Activated CD8-positive, alpha-beta memory T cell treated with anti-CD3 and anti-CD28 coated beads, Interleukin-2, amount 50 U/mL, for 24 hours (primary cell): ENCODE data around the gene DNAJC18.
"Not testable (repeated sequence)": the region's sequence is repeated elsewhere in the genome, so short reads cannot be mapped to it uniquely, and the experiment has no call there.

Source experiments
- DNase-seq: peaks from one replicate; pipeline ENCODE4 v3.0.0-alpha.2; 2020; ENCODE audit errors: extremely low read depth

DNAJC18 gene

DNA sequence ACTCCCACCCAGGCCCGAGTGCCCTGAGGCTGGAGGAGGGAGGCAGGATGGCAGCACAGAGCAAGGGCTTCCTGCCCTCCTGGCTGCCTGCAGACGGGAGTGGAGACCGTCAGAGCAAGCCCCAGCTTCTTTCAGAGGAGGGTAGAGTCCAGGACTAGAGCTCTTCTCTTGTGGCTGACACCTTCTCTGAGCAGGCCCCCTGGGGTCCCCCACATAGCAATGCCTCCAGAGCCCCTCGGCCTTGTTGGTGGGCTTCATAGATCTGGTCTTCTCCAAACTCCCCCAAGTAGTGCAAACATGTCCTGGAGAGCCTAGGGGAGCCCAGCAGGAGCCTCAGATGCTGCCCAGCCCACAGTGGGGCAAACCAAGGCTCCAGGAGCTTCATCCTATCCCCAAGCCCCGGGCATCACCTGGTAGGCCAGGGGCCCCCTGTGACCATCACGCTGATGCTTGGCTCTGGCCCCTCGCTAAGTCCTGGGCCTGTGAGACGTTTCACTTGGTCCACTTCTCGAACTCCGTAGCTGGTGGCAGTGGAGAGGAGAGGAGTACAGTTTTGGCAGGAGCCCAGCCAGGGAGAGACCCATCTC lies 51.6 kb downstream of the DNAJC18 start:
- no peak for DNase-seq

DNA sequence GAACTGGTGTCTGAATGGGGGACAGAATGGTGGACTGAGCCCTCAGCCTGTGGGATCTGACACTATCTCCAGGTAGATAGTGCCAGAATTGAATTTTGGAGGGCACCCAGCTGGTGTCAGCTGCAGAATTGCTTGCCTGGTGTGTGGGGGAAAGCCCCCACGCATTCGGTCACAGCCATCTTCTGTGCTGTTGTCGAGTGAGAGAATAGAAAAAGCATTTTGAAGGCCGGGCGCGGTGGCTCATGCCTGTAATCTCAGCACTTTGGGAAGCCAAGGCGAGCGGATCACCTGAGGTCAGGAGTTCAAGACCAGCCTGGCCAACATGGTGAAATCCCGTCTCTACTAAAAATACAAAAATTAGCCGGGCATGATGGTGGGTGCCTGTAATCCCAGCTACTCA lies 52.4 kb downstream of the DNAJC18 start:
- not testable (repeated sequence) for DNase-seq

DNA sequence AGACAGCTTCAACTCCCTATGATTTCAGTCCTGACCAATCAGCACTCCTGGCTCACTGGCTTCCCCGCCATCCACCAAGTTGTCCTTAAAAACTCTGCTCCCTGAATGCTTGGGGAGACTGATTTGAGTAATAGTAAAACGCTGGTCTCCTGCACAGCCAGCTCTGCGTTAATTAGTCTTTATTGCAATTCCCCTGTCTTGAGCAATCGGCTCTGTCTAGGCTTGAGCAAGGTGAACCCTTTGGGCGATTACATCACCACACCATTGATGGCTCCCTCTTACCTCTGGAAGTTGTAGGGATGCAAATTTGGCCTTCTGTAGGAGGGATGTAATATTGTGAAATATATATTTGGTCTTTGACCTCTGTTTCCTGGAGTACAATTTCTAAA lies 53.3 kb downstream of the DNAJC18 start:
- no peak for DNase-seq

DNA sequence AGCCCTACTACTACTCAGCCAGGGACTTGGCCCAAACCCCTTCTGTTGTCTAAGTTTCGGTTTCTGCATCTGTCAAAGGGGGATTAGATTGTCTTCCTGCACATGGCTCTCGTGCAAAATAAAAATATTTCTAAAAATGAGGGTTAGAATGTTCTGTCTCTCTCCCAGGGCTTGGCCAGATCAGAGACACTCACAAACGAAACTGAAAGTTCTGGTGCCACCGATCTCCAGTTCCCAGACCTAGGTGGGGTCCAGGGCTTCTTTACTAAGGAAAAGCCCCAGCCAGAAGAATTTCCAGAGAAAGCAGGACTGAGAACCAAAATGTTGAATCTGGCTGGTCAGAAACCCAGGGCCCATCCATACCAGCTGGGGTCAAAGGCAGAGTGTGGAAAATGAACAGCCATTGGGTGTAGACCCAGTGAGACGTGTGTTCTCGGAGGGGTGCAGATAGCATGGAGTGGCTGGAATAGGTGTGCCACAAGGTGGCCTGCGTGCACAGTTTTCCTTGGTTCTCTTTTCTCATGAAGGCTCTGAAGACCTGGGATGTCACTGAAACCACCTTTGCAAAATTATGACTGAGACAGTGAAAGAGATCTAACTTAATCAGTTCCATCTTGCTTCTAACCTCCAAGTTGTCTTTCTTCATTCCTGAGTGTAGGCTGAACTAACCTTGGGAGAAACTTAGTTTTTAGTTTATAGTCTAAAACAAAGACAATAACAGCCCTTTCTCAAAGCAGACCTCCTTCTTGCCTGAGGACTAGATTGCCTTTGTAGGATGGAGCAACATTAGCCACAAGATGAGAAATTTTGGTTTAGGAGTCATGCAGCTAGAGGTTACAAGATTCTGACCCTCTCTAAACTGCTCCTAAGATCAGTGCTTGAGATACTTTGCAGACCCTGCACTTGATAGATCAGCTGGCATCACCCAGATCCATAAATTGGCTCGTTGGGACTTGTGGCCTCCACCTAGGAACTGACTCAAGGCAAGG lies 54.0 kb downstream of the DNAJC18 start:
- no peak for DNase-seq

DNA sequence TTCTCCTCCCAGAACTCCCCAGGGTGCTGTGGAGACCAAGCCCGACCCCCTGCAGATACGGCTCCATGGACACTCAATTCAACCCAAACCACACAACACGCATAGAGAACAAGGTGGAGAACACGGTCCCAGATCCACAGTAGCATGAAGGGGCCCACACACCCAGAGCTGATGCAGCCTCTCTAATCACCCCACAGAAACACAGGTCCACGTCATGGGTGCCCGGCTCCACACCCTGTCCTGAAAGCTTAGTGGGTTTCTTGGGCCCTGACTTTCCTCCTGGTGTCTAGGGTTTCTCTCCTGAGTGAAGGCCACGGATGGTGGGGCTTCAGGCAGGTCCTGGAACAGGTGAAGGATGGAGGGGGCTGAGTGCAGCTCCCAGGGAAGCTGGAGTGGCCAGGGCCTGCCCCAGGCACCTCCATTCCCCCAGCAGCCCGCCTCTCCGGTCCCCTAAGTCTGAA lies 54.7 kb downstream of the DNAJC18 start:
- DNase-seq = no peak

DNA sequence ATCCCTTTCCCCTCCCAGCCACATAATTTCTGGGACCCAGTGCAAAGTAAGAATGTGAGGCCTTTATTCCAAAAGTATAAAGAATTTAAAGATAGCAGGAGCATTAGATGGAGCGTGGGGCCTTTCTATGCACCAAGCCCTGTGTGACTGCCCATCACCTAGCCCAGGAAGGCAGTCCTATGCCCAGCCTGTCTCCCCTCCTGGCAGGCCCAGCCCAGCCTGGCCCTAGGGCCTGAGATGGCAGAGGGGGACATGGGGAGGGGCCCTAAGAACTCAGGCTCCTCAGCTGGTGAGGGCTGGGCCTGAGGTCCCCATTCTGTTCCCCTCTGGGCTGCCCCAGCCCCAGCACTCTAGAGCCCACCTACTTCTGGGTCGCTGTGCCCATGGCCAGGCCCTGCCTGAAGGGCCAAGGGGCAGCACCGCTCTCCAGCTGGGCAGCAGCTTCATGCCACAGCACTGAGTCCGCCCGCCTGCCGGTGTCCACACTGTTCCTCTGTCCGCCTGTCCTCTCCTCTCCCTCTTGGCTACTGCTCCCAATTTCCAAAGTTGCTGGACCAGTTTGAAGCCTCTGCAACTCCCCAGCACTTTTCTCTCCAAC lies 55.2 kb downstream of the DNAJC18 start:
- DNase-seq = no peak

DNA sequence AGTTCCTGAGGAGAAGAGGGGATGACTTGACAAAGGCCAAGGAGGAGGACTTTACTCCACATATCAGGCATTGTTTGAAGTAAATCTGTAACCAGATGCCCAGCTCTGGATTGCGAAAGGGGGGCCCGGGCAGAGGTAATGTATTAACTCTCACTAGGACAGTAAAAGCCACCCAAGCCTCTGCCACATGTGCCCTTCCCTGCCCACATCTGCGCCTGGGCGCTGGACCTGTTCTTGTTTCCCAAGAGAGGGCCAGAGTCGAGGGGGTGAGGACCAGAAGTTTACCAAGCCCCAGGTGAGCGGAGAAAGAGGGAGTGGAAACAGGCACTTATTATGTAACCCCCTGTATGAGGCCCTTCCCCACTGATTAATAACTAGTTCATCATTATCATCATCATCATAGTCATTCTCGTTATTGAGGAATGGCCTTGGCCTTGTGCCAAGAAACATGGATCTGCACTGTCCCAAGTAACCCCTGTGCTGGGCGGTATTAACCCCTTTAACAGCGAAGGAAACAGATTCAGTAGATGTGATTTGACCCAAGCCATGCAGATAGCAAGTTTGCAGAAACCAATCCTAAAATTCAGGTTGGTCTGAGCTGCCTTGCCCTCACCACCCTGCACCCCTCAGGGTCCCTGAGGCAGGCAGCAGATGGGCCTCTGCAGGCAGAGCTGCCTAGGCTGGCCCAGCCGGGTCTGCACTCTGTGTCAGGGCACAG lies 55.9 kb downstream of the DNAJC18 start, which contains the start of gene SLC23A1:
TSS of gene SLC23A1 (minus strand) at position 23 of the 718 bp plus-strand sequence. CDS start 44 bp downstream, outside the sequence.
- no peak for DNase-seq

DNA sequence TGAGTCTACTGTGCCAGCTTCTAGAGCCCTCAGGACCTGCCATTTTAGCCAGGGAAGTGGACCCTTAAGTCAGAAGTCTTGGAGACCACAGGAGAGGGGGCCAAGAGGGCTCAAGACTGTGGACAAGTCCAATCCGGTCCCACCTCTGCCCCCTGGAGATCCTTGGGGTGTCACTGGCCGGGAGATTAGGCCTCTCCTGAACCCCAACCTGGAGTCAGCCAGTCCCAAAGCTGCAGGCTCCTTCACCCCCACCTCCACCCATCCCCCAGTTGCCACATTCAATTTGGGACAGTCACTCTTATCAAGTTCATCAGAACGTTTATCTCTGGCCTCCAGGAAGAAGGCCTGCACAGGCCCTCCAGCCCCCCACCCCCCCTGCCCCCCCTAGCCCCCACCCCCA lies 56.5 kb downstream of the DNAJC18 start:
- no peak for DNase-seq

DNA sequence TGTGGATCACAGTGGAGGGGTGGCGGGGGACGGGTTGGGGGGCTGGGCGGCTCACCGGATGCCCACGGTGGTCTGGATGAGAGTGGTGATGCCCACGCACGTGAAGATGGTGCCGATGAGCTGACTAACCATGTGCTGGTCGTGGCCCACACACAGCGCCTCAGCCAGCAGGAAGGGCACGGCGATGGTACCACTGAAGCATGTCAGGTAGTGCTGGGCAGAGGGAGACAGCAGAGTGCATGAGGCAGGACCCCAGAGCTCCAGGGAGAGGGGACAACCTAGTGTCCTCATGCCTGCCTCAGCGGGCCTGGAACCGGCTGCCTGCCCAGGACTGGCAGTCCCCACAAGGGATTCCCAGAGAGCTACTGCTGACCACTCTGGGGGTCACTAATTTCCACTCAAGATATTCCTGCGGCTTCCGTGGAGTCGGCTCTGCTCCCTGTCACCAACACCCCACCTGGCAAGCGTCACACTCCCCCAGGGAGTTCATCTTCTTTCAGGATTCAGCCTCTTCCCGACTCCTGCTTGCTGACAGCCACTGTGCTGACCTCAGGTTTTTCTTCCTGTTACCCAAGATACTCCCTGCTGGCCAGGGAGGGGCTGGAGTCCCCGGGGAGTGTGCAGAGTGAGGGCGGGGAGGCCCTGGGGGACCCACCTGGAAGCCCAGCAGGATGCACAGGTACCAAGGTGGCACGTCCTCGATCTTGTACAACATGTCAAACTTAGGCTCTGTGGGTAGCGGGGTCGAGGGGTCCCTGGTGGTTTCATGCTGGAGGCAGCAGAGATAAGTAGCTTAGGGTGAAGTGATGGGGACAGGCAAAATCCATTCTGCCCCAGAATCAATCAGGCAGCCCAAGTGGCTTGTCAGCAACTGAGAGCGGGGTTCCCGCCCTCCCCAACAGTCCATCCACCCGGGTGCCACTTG lies 57.2 kb downstream of the DNAJC18 start:
- DNase-seq = no peak

DNA sequence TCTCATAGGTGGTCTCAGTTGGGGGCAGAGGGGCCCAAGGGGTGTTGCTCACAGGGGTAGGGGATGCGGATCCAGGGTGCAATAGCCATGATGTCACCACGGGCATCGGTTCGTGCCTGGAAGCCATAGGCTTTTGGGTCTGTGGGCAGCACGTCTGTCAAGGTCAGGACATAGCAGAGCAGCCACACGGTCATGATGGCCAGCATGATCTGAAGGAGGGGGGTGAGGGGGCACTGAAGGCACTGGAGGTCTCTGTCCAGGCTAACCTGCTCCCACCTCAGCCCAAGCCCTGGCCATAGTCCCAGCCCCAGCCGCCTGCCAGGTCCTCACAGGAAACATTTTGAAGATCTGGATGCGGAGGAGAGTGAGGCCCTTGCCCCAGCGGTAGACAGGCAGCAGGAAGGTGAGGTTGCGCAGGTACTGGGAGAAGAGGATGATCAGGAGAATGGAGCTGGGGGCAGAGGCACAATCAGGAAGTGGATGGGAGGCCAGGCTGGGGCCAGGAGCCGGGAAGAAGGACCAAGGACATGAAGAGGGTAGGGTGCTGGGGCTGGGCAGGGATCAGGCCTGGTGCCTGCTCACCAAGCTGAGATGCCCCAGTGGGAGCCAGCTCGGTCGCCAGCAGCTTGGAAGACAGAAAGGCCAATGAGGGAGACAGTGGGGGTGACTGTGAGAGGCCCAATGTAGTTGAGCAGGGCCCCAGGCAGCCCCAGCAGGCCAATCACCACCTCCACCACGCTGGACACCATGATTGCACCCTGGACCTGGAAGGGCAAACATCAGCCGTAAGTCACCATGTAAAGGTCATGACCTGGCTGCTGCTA lies 59.5 kb downstream of the DNAJC18 start:
- DNase-seq = no peak

DNA sequence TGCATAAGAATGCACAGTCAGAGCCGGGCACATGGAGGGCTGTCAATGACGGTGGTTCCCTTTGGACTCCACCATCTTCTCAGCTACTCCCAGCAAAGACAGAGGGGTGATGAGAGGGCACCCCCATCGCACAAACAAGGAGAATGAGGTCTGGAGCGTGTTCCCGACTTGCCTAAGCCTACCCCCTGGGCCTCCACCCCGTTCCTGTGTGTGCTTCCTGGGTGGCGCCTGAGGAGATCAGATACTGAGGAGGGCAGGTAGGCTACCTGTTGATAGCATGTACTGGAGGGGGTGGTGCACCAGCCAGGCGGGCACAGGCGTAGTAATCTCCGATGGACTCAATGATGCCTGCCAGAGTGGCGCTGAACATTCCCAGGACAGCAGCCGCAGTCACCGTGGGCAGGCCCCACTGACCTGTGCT lies 60.4 kb downstream of the DNAJC18 start:
- DNase-seq = no peak

DNA sequence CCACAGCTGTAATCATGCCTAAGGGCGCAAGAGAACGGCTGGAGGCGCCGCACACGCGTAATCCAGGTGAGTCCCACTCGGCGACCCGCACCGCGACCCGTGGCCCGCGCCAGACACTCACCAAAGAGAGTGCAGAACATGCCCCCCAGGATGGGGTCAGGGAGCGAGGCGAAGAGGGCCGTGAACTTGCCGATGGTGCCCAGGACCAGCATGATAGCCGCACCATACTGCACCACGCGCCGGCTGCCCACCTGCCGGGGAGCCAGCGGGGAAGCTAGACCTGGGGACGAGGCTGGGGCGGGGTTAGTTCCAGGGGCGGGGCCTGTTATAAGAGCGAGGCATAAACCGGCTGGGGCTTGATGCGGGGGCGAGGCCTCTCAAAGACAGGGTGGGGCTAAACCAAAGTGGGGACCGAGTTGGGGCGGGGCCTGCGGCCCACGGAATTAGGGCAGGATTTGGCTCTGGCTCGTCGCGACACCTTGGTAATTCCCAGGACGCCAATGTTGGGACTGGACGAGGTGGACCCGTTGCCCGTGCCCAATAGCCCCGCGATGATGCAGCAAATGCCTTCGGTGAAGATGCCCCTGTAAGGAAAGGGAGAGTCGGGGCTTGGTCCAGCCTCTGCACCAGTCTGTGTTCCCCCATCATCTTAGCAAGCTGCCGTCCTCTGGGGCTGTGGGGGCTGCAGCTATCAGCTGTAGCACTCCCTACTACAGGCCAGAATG lies 61.1 kb downstream of the DNAJC18 start:
- no peak for DNase-seq

DNA sequence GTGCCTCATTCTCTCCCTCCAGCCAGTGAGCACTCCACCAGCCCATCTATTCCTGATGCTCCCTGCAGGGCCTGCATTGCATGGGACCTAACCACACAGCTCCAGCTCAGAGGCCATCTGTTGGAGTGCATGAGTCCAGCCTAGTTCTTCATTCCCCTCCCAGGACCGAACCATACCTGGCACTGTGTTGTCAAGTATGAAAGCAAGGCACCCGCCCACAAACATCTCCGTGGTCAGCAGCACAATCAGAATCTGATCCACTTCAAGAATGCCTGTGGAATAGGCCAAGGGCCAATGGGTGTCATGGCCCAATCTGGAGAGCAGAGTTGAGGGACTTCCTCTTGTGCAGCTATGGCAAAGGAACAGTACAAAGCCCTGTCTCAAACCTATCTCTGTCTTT lies 62.1 kb downstream of the DNAJC18 start:
- DNase-seq = no peak

DNA sequence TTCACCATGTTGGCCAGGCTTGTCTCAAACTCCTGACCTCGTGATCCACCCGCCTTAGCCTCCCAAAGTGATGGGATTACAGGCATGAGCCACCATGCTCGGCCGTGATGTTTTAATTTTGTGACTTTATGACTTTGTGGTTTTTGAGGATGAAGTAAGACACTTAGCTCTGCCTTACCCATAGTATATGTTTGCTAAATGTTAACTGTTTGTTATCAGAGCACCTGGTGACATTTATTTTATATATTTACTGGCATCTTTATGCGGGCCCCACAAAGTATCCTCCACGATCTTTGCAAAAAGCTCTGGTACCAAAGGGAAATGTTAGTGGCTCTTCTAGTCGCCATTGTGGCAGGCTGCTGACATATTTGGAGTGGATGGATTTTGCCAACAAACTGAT lies 63.0 kb downstream of the DNAJC18 start:
- no peak for DNase-seq

DNA sequence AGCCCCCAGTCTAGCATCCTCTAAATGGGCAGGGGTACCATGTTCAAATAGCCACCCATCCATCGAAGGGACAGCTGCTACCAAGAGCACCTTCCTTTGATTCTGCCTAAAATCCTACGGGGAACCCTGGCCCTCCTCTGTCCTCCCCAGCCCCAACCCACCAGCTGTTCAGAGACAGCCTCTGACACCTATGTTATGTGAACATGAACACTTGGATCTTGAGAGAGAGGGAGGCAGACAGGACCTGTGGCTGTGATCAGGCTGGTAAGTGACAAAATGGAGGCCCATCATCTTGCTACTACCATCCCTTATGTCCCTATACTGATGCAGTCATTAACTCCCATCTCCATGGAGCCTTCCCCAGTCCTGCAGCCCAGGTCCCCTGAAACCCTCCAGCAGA lies 64.4 kb downstream of the DNAJC18 start:
- DNase-seq = no peak

DNA sequence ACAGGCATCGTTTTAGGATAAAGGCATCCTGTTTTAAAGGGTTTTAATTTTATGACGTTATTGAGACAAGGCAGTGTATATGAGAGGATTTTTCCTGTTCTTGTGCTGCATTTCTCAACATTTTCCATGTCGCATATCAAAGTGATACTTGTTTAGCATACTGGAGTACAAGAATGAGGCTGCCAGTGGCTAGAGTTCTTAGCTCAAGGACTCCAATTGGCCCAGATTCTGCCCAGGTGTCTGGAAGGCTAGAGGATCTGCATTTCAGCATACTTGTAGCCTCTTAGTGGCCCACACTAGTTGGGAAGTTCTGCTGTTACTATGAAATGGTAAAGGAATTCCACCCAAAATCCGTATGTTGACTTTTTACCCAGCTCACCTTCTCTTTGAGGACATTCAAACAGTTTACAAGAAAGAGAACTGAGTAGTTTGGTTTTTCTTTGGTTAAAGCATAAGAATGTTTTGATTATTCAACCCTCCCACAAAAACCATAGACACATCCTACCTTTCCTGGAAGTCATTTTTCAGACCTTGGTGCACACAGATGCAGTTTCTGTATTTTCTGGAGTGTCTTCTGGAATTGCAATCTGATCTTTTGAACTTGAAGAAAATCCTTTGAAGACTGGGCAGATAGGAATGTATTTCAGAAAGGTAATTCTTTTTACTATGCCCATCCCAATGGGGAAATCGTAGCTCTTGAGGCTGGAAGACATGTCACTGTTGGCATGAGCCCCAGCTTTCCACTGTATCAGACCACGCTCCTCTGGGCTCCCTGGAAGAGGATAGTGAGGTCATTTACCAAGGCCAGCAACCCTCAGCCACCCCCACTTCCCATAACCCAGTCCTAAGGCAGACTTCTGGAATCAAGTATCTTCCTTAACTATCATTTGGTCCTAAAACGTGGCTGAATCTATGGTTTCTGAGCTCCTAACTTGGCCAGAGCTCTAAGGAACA lies 67.6 kb downstream of the DNAJC18 start:
- no peak for DNase-seq

DNA sequence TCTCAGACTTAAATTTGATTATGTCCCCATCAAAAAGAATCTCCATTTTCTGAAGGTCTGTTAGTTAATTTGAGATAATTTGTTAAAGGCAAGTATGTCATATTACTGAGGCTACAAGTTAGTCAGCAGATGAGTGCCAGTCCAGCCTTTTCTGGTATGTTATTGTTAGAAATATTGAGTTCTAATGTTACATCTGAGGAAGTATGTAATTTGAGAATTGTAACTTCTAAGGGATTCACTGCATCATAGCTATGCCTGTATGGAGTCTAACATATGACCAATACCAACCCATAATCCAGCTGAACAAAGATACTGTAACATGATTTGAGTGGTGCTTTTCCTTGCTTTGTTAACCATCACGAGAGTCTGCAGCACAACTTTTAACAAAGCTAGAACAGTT lies 70.1 kb downstream of the DNAJC18 start:
- no peak for DNase-seq

DNA sequence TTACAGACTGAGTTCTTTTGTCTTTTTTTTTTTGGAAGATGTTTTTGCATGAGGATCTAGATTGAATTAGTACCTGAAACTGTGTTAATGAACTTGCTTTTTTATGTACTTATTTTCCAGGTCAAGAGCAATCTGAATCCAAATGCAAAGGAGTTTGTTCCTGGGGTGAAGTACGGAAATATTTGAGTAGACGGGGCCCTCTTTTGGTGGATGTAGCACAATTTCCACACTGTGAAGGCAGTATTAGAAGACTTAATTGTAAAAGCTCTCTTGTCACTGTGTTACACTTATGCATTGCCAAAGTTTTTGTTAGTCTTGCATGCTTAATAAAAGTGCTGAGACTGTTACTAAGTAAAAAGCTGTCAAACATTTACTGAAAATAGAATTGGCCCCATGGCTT lies 70.7 kb downstream of the DNAJC18 start:
- no peak for DNase-seq
